ENCODE measurements around the gene RBM4B. TPM values are rescaled to one million over a fixed set of nuclear protein-coding genes. Genes with fewer than 3 reads are reported as not detected.

RBM4B gene
- total and polyA plus RNA-seq, 2 experiments from 2014 or later, result 28.0 to 31.0 TPM

DNA sequence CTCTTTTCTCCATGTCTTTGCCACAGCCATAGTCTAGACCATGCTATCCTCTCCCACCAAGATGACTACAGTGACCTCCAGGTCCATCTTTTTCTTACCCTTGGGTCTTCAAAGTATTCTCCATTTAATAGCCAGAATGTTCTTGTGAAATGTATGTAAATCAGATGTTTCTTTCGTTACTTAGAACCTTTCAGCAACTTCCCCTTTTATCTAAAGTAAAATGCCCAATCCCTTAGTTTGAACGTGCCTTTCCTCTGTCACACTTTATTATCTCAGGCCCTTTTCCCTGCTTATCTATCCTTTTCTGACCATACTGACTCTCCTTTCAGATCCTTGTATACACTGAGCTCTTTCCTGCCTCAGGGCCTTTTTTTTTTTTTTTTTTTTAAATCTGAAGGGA lies 17.9 kb downstream of the RBM4B start (continued):
- TF ChIP-seq, protein P1, sequence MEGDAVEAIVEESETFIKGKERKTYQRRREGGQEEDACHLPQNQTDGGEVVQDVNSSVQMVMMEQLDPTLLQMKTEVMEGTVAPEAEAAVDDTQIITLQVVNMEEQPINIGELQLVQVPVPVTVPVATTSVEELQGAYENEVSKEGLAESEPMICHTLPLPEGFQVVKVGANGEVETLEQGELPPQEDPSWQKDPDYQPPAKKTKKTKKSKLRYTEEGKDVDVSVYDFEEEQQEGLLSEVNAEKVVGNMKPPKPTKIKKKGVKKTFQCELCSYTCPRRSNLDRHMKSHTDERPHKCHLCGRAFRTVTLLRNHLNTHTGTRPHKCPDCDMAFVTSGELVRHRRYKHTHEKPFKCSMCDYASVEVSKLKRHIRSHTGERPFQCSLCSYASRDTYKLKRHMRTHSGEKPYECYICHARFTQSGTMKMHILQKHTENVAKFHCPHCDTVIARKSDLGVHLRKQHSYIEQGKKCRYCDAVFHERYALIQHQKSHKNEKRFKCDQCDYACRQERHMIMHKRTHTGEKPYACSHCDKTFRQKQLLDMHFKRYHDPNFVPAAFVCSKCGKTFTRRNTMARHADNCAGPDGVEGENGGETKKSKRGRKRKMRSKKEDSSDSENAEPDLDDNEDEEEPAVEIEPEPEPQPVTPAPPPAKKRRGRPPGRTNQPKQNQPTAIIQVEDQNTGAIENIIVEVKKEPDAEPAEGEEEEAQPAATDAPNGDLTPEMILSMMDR (conservative IDR thresholded peaks at IDR 0.05; ENCODE audit: low read depth in 2 of 2), result no peak
- TF ChIP-seq, protein P2, sequence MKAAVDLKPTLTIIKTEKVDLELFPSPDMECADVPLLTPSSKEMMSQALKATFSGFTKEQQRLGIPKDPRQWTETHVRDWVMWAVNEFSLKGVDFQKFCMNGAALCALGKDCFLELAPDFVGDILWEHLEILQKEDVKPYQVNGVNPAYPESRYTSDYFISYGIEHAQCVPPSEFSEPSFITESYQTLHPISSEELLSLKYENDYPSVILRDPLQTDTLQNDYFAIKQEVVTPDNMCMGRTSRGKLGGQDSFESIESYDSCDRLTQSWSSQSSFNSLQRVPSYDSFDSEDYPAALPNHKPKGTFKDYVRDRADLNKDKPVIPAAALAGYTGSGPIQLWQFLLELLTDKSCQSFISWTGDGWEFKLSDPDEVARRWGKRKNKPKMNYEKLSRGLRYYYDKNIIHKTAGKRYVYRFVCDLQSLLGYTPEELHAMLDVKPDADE (IDR thresholded peaks at IDR 0.05), result no peak
- TF ChIP-seq EZH2phosphoT487 (IDR thresholded peaks at IDR 0.05; ENCODE audit: unreplicated experiment) (no peak), STAT1 (IDR thresholded peaks at IDR 0.05; ENCODE audit: unreplicated experiment) (no peak), POLR2AphosphoS5 (IDR thresholded peaks at IDR 0.05; ENCODE audit: low read depth) (no peak), CREB1 (CRISPR knock-in tag; IDR thresholded peaks at IDR 0.05; ENCODE audit: low read depth) (no peak), JUNB (IDR thresholded peaks at IDR 0.05; ENCODE audit: unreplicated experiment) (no peak), ZNF114 (CRISPR knock-in tag; IDR thresholded peaks at IDR 0.05) (no peak), EZH2 (IDR thresholded peaks at IDR 0.05; ENCODE audit: low read depth, unreplicated experiment) (no peak)
- TF ChIP-seq, protein P3, sequence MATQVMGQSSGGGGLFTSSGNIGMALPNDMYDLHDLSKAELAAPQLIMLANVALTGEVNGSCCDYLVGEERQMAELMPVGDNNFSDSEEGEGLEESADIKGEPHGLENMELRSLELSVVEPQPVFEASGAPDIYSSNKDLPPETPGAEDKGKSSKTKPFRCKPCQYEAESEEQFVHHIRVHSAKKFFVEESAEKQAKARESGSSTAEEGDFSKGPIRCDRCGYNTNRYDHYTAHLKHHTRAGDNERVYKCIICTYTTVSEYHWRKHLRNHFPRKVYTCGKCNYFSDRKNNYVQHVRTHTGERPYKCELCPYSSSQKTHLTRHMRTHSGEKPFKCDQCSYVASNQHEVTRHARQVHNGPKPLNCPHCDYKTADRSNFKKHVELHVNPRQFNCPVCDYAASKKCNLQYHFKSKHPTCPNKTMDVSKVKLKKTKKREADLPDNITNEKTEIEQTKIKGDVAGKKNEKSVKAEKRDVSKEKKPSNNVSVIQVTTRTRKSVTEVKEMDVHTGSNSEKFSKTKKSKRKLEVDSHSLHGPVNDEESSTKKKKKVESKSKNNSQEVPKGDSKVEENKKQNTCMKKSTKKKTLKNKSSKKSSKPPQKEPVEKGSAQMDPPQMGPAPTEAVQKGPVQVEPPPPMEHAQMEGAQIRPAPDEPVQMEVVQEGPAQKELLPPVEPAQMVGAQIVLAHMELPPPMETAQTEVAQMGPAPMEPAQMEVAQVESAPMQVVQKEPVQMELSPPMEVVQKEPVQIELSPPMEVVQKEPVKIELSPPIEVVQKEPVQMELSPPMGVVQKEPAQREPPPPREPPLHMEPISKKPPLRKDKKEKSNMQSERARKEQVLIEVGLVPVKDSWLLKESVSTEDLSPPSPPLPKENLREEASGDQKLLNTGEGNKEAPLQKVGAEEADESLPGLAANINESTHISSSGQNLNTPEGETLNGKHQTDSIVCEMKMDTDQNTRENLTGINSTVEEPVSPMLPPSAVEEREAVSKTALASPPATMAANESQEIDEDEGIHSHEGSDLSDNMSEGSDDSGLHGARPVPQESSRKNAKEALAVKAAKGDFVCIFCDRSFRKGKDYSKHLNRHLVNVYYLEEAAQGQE (IDR thresholded peaks at IDR 0.05; ENCODE audit: unreplicated experiment), result no peak

DNA sequence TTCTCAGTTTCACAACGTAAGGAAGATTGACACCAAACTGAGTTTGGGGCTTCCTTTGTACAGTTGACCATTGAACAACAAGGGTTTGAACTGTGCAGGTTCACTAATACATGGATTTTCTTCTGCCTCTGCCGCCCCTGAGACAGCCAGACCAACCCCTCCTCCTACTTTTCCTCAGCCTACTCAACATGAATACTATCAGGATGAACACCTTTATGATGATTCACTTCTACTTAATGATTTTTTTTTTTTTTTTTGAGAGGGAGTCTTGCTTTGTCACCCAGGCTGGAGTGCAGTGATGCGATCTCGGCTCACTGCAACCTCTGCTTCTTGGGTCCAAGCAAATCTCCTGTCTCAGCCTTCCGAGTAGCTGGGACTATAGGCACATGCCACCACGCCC lies 24.6 kb downstream of the RBM4B start:
- peaks cover 28% of the 10 kb centered on the region for H3K36me3 ChIP-seq (ENCODE audit: insufficient read depth)
- no peak for ATAC-seq
- H3K79me2 ChIP-seq (replicated peaks; ENCODE audit: insufficient read depth), result peaks cover 91% of the 10 kb centered on the region
- DNase-seq (ENCODE audit: low spot score), result no peak
- peaks cover 57% of the 10 kb centered on the region for H4K20me1 ChIP-seq (replicated peaks; ENCODE audit: insufficient read depth)
- no peak overlapping the region for H2AFZ ChIP-seq
- no peaks in the 10 kb centered on the region for H3K9me2 ChIP-seq (ENCODE audit: insufficient read depth)
- no peaks in the 10 kb centered on the region for H3K4me1 Mint-ChIP-seq
- H3K27me3 ChIP-seq (ENCODE audit: insufficient read depth), result no peaks in the 10 kb centered on the region
- peaks cover 61% of the 10 kb centered on the region for H3K36me3 Mint-ChIP-seq (ENCODE audit: low read depth)
- TF ChIP-seq, protein P3 (IDR thresholded peaks at IDR 0.05; ENCODE audit: unreplicated experiment), result no peak
- no peak for TF ChIP-seq ZNF331 (CRISPR knock-in tag; IDR thresholded peaks at IDR 0.05; ENCODE audit: low read depth)
- peaks cover 24% of the 10 kb centered on the region for H3F3A ChIP-seq (replicated peaks; ENCODE audit: low read depth)
- no peaks in the 10 kb centered on the region for H3K4me1 ChIP-seq (ENCODE audit: insufficient read depth)
- H3K9me3 Mint-ChIP-seq, result no peaks in the 10 kb centered on the region
- H3K27ac Mint-ChIP-seq, result no peak overlapping the region
- H3K27me3 Mint-ChIP-seq (ENCODE audit: insufficient read depth, low read depth, poor library complexity), result peaks cover 24% of the 10 kb centered on the region
- H3K4me3 ChIP-seq, result no peak overlapping the region
- no peak overlapping the region for H3K4me2 ChIP-seq
- H3K4me3 Mint-ChIP-seq, result no peak overlapping the region
- no peak overlapping the region; the same call in 1 of the 2 replicates for H3K27ac ChIP-seq (ENCODE audit: low read depth)
